NCI-H526 treated with DMSO at 0.1 percent for 48 hours (cell line): Measurements from ENCODE around the gene CEBPZ.

Source experiments
- DNase-seq: peaks from one replicate; lab custom pipeline; 2025; lab: John Stamatoyannopoulos, UW

The CEBPZ gene

DNA sequence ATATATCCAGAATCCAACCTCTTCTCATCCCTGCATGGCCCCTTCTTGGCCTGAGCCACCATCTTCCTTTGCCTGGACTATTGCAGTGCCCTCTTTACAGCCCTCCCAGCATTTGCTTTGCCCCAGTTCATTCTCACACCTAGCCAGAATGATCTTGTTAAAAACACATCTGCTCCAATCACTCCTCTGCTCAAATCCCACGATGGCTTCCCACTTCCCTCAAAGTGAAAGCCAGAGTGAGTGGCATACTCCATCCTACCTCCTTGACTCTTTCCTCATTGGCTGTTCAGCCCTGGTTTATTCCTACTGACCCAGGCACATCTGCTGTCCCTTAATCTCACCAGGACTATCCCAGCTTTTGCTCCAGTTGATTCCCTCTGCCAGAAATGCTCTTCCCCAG lies 57.7 kb downstream of the CEBPZ start:
- DNase-seq: no peak

DNA sequence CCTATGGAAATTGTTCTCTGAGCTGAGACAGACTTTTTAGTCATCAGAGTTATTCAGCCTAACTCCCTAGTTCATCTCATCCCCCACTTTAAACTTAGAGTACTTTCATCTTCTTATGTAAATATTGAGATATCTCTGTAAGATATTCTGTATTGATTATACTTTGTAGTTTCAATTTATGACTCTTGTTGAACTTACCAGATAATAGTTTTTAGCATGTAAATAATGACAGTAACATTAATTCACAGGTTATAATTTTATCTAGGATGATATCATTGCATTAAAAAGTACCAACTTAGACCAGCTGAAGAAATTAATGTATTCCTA lies 59.8 kb downstream of the CEBPZ start:
- DNase-seq: no peak

DNA sequence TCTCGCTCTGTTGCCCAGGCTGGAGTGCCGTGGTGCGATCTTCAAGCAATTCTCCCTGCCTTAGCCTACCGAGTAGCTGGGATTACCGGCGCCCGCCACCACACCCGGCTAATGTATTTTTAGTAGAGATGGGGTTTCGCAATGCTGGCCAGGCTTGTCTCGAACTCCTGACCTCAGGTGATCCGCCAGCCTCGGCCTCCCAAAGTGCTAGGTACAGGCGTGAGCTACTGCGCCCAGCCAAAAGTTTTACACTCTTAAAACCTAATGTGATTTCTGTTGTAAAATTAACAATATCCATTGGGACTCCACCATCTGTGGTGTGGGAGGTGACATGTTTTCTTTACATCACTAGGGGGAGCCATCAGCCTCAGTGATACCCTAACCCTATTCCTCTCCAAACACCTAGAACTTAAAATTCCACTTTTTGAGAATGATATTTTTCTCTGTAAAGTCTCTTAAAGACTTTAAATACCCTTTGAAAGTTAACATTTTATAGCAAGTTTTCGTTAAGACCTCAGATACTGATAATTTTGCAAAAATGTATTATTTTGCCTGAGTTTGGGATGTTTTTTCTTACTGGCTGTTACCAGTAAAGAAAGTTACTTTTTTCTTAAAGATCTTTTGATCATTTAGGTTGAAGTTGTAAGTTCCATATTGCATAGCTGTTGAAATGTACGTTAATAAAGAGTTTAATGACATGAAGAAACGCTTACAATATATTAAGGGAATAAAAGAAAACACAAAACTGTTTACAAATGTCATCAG lies 63.0 kb downstream of the CEBPZ start:
- peak; percentile 21 for DNase-seq

DNA sequence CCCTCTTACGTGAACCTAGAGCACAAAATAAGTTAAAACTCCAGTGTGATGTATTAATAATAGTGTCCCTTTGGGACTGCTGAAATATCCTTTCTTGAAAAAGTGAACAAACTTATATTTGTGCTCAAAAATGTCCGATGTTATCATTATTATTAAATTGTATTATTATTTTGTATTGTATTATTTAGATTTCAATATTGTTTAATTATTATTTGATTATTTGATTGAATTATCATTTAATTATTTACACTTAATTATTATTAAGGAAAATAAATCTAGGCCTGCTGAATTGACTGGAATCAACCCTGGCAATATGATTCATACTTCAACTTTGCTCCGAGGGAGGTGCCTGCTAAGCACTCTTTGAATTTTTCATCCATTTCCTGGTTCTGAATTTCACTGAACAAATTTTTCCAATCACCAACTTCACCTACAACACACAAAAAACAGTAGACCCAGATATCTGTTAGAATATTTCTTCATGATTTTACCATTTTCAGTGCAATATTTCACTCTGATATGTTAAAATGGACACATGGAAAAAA lies 63.7 kb downstream of the CEBPZ start:
- DNase-seq: no peak

DNA sequence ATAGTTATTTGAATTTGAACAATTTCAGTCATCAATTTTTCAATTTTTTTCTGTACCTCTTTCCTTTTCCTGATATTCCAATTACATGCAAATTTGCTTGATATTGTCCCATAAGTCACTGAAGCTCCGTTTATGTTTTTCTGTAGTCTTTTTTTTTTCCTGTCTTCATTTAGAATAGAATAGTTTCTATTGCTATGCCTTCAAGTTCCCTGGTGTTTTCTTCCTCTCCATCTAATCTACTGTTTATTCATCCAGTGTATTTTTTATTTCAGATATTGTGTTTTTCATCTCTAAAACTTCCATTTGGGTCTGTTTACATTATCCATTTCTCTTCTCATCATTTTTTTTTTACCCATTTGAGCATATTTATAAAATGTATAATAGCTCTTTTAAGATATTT lies 66.6 kb downstream of the CEBPZ start:
- DNase-seq: no peak

GRCh38 chr2:37156857-37157714 lies 74.3 kb downstream of the CEBPZ start, which contains the start of gene EIF2AK2:
Gene EIF2AK2, minus strand, starts transcription at chr2:37156980. Its CDS starts 9,174 bp downstream, at chr2:37147806.
- peak; percentile 79 for DNase-seq

- peak; percentile 53 for DNase-seq
Observed at GRCh38 chr2:37156071-37156856, 75.1 kb downstream of the CEBPZ start.

DNA sequence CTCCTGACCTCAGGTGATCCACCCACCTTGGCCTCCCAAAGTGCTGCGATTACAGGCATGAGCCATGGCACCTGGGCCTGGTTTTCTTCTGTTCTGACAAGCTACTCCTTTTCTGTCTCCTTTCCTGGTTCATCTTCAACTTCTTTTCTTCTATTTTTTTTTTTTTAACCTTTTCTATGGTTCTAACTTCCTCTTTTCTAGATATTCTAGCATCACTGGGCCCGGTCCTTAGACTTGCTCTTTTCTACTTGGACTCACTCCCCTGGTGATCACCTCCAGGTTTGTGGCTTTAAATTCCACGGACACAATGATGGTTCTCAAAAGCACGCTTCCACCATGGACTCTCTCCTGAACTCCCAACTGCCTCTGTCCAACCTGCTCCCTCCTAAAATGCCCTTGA lies 76.6 kb downstream of the CEBPZ start:
- no peak for DNase-seq

DNA sequence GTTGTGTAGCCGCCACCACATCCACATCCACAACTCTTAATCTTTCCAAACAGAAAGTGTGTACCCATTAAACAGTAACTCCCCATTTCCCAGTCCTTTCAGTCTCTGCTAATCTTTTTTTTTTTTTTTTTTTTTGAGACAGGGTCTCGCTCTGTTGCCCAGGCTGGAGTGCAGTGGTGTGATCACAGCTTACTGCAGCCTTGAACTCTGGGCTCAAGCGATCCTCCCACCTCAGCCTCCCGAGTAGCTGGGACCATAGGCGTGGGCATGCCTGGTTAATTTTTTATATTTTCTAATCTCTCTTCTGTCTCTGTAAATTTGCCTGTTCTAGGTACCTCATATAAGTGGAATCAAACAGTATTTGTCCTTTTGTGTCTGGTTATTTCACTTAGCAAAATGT lies 78.2 kb downstream of the CEBPZ start:
- no peak for DNase-seq
